ENCODE data around the gene PTTG1IP.

The PTTG1IP gene

DNA sequence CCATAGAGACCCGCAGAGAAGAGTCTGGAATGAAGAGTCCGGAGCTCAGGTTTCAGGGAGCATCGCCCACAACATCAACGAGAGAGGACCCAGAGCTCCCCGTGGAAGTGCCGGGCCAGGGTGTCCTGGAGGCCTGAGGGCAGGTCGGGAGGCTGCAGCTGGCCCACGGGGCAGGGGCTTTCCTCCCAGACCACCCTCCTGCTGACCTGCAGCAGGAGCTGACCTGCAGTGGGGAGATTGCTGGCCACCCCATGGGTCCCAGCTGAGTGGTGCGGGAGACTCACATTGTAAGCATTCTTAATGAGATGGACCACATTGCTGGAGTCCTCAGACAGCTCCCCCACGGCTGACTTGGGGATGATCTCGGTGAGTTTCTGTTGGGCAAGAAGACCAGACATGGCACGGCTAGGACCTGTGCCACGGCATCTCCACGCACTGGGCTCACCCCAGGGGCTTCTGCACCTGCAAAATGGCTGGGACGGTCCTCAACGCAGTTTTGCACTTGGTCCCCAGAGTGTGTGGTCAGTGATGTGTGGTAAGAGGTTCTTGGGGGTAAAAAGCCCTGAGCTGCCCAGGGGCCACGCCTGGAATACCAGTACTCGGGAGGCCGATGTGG lies 21.3 kb upstream of the PTTG1IP start:
- no peak for DNase-seq

DNA sequence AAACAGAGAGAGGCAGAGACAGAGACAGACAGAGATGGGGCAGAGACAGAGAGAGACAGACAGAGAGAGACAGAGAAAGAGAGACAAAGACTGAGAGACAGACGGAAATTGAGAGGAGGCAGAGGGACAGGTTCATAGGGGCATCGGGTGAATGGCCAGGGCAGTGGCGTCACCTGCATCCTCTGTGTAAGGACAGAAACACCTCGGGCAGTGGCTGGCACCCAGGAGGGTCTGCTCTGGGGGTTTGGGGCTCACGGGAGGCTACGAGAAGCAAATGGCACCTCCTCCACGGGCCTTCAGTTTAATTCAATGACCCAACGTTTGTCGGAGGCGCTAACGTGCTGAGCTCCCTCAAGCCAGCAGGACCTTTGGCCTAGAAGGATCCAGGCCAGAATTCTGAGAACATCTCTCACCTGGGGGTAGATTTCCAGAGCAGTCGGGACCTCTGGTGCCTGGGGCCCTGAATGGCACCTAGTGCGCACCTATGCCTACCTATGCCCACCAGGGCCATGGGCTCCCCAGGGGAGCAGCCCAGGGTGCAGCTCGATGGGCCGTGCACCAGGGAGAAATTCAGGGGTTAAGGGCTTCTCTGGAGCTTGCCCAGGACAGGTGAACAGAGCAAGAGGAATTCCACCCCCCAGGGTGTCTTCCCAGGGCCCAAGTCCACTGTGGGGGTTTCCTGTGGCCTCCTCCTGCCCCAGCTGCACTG lies 20.6 kb upstream of the PTTG1IP start:
- DNase-seq, result no peak

DNA sequence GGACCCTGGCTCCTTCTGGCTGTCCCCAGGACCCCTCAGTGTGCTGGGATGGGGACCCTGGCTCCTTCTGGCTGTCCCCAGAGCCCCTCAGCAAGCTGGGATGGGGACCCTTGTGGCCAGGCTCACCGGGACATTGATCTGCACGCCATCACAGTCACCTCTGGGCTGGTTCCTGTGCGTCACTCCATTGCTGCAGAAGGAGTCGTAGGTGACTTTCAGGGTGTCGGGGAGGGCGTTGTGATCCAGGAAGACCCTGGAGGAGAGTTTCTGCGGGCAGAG lies 19.7 kb upstream of the PTTG1IP start:
- DNase-seq, result no peak

DNA sequence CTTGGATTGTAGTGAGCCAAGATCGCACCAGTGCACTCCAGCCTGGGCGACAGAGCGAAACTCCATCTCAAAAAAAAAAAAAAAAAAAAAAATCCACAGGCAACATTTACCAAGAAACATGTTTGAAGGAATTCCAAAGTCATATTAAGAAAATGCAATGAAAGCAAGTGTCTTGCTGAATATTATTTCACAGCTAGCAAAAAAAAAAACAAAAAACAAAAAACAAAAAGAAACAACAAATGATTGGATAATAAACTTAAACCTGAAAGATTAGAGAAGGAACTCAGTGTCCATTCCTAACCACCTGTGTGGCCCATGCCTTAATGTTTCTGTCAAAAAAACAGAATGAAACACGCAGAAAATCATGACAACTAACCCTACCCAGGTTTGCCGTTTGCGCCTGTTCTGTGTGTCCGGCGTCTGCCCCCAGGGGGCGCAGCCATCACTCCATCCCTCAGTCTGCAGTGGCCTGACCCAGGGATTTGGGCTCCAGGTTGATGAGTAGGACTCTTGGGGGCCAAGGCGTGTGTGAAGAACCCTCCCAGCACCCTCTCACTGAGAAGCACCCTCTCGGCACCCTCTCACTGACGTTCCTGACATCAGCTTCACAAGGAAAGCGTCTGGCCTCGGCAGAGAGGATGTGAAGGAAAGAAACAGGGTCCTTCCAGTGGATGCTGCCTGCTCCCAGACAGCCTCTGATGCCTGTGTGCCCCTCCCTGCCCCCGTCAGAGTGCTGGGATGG lies 19.2 kb upstream of the PTTG1IP start:
- peak; percentile 66 for DNase-seq

DNA sequence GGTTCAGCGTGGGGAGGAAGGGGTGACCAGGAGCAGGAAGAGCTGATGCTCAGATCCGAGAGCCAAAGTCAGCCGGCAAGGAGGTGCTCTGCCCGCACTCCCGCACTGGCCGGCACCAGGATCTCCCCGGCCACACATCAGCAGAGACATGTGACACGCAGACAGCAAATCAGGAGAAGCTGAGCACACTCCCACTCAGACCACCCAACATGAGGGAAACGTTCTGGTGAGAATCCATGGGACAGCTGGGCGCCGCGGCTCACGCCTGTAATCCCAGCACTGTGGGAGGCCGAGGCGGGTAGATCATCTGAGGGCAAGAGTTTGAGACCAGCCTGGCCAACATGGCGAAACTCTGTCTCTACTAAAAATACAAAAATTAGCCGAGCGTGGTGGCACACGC lies 18.6 kb upstream of the PTTG1IP start:
- DNase-seq, result no peak

DNA sequence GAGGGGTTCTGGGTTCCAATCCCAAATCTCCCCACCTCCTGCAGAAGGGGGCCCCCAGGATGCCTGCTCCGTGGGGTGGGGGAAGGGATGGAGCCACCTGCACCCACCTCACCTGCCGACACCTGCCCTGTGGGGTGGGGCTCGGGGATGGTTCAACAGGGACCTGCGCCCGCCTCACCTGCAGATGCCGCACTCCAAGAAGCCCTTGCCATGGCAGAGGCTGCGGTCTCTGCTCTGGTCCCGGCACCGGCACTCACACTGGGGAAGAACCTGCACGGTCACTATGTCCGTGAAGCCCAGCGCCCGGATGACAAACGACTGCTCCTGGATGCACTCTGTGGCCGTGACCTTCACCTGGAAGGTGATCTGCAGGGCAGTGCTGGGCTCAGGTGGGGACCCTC lies 18.1 kb upstream of the PTTG1IP start:
- no peak for DNase-seq

DNA sequence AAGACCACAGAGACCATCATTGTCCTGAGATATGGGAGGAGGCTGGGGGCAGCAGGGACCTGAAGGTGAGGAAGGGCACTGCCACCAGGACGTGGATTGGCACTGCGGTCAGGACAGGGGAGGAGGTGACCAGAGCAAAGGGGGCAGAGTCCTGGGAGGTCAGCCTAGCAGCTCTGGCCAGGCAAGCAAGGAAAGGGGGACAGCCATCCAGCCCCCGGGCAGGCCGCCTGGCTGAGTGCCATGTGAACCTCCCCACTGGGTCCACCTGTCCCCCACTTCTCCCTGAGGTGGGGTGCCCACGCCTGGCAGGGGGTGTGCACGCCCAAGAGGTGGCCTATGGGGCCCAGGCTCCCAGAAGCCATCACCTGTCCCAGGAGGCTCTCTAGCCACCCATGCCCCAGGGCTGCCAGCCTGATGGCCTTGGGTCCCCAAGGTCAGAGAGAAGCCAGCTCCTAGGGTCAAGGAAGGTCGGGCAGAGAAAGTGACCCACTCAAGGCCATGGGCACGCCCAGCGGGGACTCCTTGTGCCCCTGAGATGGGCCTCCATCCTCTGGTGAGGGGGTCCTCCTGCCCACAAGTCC lies 17.6 kb upstream of the PTTG1IP start:
- DNase-seq, result no peak

DNA sequence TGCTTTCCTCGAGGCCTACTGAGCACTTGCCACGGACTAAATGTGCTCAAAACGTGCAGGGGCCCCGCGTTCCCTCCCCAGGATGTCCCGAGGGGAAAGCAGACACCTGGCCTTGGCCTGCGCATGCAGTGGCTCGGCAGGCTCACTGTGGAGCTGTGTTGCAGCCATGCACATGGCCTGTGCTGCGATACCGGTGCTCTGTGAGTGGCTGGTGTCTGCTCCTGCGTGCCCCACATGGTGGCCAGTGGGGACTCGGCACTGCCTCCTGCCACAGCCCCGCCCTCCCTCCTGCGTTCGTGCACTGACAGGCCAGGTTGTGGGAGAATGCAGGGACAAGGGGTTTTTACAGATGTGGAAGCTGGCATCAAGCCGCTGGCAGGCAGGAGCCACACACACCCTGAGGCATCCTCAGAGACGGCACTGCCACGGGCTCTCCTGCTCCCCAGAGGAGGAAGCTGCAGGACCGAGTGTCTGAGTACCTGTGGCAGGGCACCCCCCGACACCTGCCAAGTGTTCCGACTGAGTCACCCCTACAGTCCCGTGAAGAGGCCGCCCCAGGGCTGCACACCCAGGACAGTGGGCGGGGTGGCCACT lies 16.9 kb upstream of the PTTG1IP start:
- no peak for DNase-seq

DNA sequence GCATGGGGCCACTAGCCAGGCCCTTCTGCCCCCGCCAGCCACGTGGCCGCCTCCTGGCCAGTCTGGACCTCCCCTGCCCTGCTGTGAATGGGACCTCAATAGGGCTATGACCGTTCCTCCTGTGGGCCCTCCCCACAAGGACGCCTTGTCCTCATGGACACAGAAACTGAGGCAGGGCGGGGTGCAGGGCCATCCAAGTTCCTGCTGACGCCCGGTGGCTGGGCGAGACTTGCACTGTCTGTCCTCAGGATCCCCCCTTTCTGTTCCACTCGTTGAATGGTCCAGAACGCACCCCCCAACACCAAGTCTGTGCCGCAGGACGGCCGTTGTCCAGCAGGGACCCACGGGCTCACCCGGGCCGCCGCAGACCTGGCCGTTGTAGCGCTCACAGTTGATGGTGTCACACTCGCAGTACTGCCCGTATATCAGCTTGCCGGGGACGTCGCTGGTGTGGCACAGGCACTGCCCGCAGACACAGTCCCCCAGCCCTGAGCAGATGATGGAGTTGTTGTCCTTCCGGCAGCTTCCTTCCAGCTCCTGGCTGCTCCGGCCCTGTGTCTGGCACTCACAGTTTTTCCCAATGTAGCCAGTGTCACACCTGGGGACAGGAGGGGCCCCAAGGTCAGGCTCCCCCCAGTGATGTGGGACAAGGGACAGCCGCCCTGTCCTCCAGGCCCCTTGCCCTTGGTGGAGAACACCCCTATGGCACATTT lies 16.3 kb upstream of the PTTG1IP start:
- no peak for DNase-seq

DNA sequence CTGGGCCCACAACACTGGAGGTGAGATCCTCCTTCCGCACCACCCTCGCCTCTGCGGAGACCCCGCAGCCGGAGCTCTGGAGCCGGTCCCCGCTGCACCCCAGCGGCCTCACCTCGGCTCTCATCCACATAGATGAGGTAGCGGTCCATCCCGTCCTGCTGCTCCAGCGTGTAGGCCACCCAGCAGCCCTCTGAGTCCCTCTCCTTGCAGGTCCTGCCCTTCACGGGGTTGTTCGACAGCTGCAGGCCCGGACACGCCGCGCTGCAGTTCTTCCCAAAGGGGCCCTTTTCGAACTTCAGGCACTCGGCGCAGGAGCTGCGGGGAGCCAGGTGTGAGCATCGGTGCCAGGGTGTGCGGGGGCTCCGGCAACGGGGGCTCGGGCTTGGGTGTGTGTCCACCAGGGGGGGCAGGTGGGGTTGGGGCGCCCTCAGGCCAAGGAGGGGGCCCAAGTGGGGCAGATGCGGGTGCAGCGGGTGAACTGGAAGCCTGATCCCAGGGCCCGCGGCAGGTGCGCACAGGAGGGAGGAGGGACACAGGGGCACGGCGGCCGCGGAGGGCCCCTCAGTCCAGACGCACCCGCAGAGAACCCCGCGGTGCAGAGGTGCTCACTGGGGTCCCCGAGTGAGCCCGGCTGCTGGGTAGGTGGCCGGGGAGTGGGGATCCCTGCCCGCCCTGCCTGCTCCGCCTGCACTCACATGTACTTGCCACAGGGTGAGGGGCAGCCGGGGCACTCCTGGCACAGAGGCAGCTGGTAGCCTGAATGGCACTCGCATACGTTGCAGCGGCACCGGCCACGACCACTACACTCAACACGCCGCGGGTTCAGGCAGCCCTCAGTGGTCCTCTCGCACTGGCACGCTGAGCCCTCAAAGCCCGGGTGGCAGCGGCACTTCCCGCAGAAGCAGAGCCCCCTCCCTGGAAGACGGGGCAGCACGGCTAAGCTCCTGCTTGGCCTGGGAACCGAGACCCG lies 15.4 kb upstream of the PTTG1IP start:
- DNase-seq, result no peak

DNA sequence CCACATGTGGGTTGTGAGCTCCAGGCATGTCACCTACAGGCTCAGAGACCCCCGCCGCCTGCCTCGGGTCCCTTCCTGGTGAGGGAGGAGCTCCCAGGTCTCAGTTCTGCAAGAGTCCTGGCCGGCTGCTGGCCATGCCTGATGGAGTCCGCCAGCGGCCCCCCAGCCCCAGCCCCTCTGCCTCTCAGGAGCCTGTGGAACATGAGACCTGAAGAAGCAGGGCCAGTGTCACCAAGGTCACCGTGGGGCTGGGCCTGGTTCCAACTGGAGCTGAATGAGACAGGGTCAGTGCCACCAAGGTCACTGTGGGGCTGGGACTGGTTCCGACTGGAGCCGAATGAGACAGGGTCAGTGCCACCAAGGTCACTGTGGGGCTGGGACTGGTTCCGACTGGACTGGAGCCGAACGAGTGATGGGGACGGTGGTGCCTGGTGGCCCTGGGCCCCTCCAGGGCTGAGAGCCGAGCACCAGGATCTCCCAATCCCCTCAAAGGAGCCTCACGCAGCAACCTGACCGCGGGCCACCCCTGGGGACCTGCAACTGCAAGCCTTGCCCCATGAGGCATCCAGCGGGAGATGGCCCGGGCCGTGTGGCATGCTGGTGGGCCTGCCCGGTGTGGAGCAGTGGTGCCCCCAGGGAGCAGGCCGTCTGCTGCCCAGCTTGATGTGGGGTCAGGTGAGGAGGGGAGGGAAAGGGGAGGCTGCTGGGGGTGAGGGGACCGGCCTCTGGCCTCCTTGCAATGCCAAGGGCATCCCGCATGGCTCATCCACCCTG lies 14.5 kb upstream of the PTTG1IP start:
- DNase-seq, result no peak

DNA sequence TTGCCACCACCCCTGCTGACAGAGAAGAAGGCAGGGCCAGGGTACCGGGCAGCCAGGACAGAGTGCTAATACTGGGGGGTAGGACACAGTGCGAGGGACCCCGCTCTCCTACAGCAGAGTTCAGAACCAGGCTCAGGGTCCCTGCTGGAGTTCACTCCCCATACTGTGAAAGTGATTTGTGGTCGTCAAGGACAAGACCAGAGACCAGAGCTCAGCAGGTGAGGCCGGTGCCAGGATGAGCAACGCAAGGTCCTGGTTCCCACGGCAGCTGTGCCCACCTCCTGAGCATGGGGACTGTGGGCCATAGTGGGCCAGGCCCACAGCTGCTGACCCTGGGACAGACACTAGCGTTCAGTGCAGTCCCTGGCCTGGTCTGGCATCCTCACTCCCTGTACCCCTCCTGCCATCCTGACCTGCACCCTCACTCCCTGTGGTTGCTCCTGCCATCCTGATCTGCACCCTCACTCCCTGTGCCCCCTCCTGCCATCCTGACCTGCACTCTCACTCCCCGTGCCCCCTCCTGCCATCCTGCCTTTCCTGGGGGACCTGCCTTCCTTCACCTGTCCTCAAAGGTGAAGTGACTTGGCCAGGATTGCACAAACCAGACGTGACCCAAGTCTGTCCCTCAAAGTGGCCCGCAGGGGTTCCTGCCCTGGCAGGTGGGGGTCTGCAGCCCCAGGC lies 13.8 kb upstream of the PTTG1IP start:
- no peak for DNase-seq

DNA sequence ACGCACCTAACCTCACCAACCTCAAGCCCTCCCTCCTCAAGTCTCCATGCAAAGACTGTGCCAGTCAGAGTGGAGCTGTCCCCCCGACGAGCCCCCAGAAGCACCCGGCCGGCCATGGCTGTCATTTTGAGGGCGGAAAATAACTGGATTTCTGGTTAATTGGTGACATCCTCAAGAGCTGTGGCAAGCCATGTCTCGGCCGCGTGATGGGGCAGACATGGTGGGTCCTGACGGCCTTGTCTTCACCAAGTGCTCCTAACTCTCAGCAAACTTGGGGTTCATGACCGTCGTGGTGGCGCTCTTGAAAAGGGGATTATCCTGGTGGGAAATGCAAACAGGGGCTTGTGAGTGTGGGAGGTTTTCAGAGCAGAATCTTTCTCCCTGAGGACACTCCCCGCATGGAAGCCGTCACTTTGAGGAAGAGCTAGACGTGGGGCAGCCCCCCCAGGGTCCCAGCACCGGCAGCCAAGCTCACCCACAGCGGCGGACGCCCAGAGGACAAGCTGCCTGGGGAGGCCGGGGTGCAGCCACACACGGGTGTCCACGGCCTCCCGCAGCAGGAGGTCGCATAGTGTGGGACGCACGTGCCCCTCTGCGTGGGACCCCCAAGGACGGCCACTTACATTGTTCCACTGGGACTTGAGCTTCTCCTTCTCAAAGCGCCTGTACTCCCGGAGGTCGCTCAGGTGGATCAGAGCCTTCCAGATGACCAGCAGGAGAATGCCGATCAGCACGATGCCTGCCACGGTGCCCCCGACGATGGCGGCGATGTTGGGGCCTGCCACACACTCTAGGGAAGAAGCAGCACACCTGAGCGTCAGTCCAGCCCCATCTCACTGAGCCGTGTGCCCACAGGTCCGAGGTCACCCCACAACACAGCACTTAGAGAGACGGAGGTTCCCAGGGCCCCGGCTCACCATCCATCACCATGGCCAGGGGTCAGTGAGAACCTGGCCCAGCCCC lies 12.9 kb upstream of the PTTG1IP start:
- no peak for DNase-seq

DNA sequence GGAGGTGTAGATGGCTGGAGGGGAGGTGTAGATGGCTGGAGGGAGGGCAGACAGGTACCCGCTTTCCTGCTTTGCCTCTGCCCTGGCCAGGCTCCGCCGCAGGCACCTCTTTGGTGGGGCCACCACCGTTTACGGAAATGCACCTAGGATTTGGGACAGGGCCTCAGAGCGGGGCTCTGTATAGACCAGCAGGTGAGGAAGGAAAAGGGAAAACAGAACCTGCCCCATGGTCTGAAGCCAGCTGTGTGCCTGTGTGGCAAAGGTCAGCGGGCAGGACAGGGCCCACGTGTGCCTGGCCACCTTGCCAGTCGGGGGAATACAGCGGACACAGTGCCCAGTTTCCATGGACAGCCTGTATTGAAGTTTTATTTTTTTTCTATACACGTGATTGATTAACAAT lies 12.1 kb upstream of the PTTG1IP start:
- DNase-seq, result no peak

DNA sequence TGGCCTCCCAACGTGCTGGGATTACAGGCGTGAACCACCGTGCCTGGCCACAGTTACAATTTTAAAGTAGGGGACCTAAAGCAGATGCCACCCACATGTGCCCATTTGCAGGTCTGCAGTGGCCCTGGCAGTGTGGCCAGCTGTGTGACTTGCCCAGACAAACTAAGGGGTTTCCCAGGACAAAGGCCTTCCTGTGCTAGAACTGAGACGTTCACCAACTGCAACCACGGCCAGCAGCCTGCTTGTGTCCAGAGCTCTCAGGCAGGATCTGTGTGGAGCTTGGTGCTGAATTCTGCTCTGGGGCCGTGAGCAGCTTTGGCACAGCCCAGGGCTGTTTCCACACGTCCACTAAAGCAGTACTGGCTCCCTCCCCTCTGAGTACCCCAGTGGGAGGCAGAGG lies 10.6 kb upstream of the PTTG1IP start:
- no peak for DNase-seq

DNA sequence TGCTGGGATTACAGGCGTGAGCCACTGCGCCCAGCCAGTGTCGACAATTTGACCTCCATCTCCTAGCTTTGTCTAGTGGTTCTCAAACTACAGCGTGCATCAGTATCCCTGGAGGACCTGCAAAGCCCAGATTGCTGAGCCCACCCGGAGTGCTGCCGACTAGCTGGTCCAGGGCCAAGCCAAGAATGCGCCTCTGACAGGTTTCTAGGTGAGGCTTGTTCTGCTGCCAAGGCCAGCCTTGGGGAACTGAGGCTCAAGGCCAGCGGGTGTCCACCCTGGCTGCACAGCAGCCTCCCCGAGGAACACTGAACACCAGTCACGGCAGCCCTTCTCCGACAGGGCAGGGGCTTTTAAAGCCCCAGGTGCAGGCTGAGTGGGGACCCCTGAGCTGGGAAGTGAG lies 9.8 kb upstream of the PTTG1IP start:
- no peak for DNase-seq

DNA sequence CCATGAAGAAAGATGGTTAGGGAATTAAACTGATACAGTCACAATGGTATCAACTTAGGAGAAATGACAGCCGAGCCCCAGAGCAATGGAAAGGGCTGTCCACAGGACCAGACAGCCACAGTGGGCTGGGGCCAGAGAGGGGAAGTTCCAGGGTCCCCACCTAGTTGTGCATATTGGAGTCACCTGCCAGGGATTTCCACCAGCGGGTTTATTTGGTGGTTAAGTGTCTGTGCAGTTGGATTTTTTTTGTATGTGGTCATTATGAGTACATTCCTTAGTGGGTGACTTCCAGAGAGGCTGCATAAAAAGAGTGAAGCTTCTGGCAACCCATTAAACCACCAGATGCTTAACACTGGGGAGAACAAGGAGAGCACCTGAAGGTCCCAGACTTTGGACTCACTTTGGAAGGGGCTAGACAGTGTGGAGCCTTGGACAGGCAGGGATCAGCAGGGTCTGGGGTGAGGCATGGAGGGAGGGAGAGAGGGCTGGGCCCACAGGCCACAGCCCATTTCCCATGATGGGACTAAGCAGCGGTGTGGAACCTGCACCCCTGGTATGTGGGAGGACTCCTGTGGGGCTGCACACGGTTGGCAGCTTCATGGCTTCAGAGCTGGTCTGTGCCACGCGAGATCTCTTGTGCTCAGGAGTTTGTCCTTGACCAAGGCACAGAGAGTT lies 7.8 kb upstream of the PTTG1IP start:
- DNase-seq, result no peak

DNA sequence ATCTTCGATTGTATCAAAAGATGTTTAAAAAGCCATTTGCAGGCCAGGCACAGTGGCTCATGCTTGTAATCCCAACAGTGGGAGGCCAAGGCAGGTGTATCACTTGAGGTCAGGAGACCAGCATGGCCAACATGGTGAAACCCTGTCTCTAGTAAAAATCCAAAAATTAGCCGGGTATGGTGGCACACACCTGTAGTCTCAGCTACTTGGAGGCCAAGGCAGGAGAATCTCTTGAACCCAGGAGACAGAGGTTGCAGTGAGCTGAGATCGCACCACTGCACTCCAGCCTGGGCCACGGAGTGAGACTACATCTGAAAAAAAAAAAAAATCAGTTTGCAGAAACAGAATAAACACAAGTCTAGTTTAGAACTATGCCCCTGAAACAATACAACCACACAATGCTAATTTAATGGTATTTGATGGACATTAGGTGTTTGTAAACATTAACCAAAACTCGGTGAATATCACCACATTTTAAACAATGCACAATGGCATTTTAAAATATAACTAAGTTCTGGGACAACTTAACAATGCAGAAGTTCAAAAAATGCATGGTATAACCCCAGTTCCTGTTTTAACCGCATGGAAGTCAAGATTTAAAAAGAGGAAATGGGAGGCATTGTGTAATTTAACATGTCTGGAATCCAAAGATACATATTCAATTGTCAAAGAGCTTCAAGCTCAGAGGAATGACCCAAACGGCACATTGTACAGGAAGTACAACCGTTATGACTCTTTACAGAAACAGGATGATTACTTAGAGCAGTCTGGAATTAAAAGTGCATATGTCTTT lies 7.1 kb upstream of the PTTG1IP start:
- no peak for DNase-seq

Data from effector CD8-positive, alpha-beta T cell (primary cell).